Medulla oblongata (tissue), 1 donor: Measurements from ENCODE around the gene BICC1.

Experiments used
- DNase-seq: peaks from one replicate; pipeline ENCODE4 v3.0.0-alpha.2; 2015; ENCODE audit errors: extremely low spot score

The BICC1 gene

GRCh38 chr10:58706836-58707235, 194.2 kb downstream of the BICC1 start:
- DNase-seq, result no peak

- DNase-seq, result no peak
Measured at GRCh38 chr10:58712141-58712540, 199.5 kb downstream of the BICC1 start.

- no peak for DNase-seq
Measured at GRCh38 chr10:58712982-58713381, 200.3 kb downstream of the BICC1 start.

GRCh38 chr10:58714409-58714808, 201.7 kb downstream of the BICC1 start:
- DNase-seq, result no peak

GRCh38 chr10:58715061-58715460, 202.4 kb downstream of the BICC1 start:
- no peak for DNase-seq

GRCh38 chr10:58718596-58718995, 205.9 kb downstream of the BICC1 start:
- DNase-seq, result no peak

GRCh38 chr10:58721601-58722281, 209.1 kb downstream of the BICC1 start:
- DNase-seq, result no peak

GRCh38 chr10:58723186-58723585, 210.5 kb downstream of the BICC1 start:
- DNase-seq, result no peak

- DNase-seq, result no peak
Measured at GRCh38 chr10:58723966-58724365, 211.3 kb downstream of the BICC1 start.

GRCh38 chr10:58724781-58725180, 212.1 kb downstream of the BICC1 start:
- no peak for DNase-seq

GRCh38 chr10:58725901-58726300, 213.2 kb downstream of the BICC1 start:
- no peak for DNase-seq

- no peak for DNase-seq
Measured at GRCh38 chr10:58727633-58728032, 215.0 kb downstream of the BICC1 start.

GRCh38 chr10:58731276-58731675, 218.6 kb downstream of the BICC1 start:
- DNase-seq, result no peak

GRCh38 chr10:58733436-58733835, 220.8 kb downstream of the BICC1 start:
- no peak for DNase-seq

- DNase-seq, result no peak
Measured at GRCh38 chr10:58734116-58734515, 221.4 kb downstream of the BICC1 start.

- no peak for DNase-seq
Measured at GRCh38 chr10:58734664-58735063, 222.0 kb downstream of the BICC1 start.

- no peak for DNase-seq
Measured at GRCh38 chr10:58735087-58735486, 222.4 kb downstream of the BICC1 start.

- DNase-seq, result no peak
Measured at GRCh38 chr10:58740620-58741369, 228.1 kb downstream of the BICC1 start.

- no peak for DNase-seq
Measured at GRCh38 chr10:58741673-58742072, 229.0 kb downstream of the BICC1 start.

GRCh38 chr10:58742141-58742540, 229.5 kb downstream of the BICC1 start:
- no peak for DNase-seq

GRCh38 chr10:58743466-58744115, 230.9 kb downstream of the BICC1 start:
- DNase-seq, result no peak

- peak; percentile 32 for DNase-seq
Measured at GRCh38 chr10:58746474-58747185, 234.0 kb downstream of the BICC1 start.
